Thoracic aorta endothelial cell (primary cell): ENCODE results near the gene WDR72. TPM values are rescaled to one million over a fixed set of nuclear protein-coding genes. Genes with fewer than 3 reads are reported as not detected.

Experiments used
- small RNA-seq: library from RNA; depleted of rRNA; stranded (forward); fragments of <200 nt; gene quantifications from one replicate; pipeline ENCODE3, GENCODE V24; 2012
- total RNA-seq: library from RNA; depleted of rRNA; stranded (reverse); fragments of >200 nt; gene quantifications from 2 replicates; pipeline ENCODE4 v1.2.3, GENCODE V29; 2012

Gene WDR72
- not detected in 2 replicates for total RNA-seq

GRCh38 chr15:53759411-53759931 is at the start of gene WDR72:
Gene WDR72 (minus strand): TSS chr15:53759663. CDS start chr15:53733149, 26,514 bp downstream.

Small RNAs within 50 kb of the gene (small RNA-seq; reads per million reads assigned to genes)
- gene RNU2-53P (not detected), gene RNU6-449P (not detected)

Other genes starting within 250 kb of the WDR72 start
- gene UNC13C, start 218.8 kb upstream of the WDR72 start, total RNA-seq = under 0.01 TPM in 1 of 2 replicates, not detected in the other